H1 (cell line): ENCODE data around the gene CCDC12.
A peak's percentile ranks its signal among the peaks of the same experiment; 100 is the strongest.

Experiments
- CEBPB ChIP-seq: IDR thresholded peaks from 2 replicates; pipeline ENCODE4 v1.6.1; 2012; ENCODE audit warnings: low read depth, low read length
- CHD1 ChIP-seq: IDR thresholded peaks from 2 replicates; pipeline ENCODE4 v1.6.1; 2012; ENCODE audit warnings: low read depth, low read length, improper control_type of control experiment
- CHD2 ChIP-seq: IDR thresholded peaks from 2 replicates; pipeline ENCODE4 v1.6.1; 2012; ENCODE audit warnings: low read length, improper control_type of control experiment
- HDAC2 ChIP-seq, 2 experiments: fragments of 300-600 bp in 1 of 2; sonication (generic) in 1 of 2; IDR thresholded peaks; 2 replicates each; pipeline ENCODE4 v1.6.1; 2011 to 2012; ENCODE audit warnings: low read depth in 2 of 2, low read length in 2 of 2, mild to moderate bottlenecking in 2 of 2, moderate library complexity in 2 of 2, borderline replicate concordance in 1 of 2, inconsistent platforms in 1 of 2
- JUN ChIP-seq: IDR thresholded peaks from 2 replicates; pipeline ENCODE4 v1.6.1; 2011; ENCODE audit warnings: low read depth, mild to moderate bottlenecking, improper control_type of control experiment, low read length
- POLR2A ChIP-seq, 2 experiments: IDR thresholded peaks; 1 replicate in 1 of 2; 2 replicates in 1 of 2; pipeline ENCODE4 v1.6.1; 2011; ENCODE audit warnings: low read depth in 2 of 2, low read length in 2 of 2, mild to moderate bottlenecking in 2 of 2; ENCODE audit errors: control extremely low read depth in 1 of 2
- POLR2AphosphoS5 ChIP-seq: IDR thresholded peaks from 2 replicates; pipeline ENCODE4 v1.6.1; 2011; ENCODE audit warnings: low read depth, low read length
- TF ChIP-seq, protein P1 (sequence below): IDR thresholded peaks from 2 replicates; pipeline ENCODE4 v1.6.1; 2012; ENCODE audit warnings: low read length, inconsistent platforms
- TF ChIP-seq, protein P2 (sequence below): IDR thresholded peaks from 2 replicates; pipeline ENCODE4 v1.6.1; 2012; ENCODE audit warnings: inconsistent platforms
- TF ChIP-seq, protein P3 (sequence below), 3 experiments: IDR thresholded peaks; 1 replicate in 2 of 3; 2 replicates in 1 of 3; pipeline versions ENCODE4 v1.5.1 to v1.6.1; 2011; ENCODE audit warnings: low read length in 3 of 3, mild to moderate bottlenecking in 3 of 3, inconsistent platforms in 2 of 3, low read depth in 1 of 3, moderate library complexity in 1 of 3; ENCODE audit not compliant: insufficient read depth in 1 of 3; ENCODE audit errors: control extremely low read depth in 1 of 3

DNA sequence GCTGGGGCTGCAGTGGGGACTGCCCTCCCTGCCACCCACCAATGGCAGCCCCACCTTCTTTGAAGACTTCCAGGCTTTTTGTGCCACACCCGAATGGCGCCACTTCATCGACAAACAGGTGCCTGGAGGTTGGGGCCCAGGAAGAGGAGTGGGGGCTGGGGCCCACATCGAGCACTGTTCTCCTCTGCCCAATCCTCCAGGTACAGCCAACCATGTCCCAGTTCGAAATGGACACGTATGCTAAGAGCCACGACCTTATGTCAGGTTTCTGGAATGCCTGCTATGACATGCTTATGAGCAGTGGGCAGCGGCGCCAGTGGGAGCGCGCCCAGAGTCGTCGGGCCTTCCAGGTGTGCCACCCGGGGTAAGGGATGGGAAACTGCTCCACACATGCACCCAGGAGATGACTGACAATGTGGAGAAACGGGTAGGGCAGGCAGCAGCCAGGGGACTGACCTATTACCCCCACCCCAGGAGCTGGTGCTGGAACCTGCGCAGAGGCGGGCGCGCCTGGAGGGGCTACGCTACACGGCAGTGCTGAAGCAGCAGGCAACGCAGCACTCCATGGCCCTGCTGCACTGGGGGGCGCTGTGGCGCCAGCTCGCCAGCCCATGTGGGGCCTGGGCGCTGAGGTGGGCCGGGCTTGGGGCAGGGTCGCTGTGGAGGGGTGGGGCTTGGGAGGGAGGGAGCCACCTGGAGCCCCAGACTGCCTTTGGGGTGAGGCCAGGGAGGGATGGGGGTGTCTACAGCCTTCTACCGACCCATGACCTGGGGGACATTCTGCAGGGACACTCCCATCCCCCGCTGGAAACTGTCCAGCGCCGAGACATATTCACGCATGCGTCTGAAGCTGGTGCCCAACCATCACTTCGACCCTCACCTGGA, 25.9 kb upstream of the CCDC12 start:
- TF ChIP-seq, protein P1, sequence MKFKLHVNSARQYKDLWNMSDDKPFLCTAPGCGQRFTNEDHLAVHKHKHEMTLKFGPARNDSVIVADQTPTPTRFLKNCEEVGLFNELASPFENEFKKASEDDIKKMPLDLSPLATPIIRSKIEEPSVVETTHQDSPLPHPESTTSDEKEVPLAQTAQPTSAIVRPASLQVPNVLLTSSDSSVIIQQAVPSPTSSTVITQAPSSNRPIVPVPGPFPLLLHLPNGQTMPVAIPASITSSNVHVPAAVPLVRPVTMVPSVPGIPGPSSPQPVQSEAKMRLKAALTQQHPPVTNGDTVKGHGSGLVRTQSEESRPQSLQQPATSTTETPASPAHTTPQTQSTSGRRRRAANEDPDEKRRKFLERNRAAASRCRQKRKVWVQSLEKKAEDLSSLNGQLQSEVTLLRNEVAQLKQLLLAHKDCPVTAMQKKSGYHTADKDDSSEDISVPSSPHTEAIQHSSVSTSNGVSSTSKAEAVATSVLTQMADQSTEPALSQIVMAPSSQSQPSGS, result no peak
- TF ChIP-seq, protein P2, sequence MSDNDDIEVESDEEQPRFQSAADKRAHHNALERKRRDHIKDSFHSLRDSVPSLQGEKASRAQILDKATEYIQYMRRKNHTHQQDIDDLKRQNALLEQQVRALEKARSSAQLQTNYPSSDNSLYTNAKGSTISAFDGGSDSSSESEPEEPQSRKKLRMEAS, result peak; percentile 72
- TF ChIP-seq POLR2A (IDR thresholded peaks at IDR 0.05; ENCODE audit: control extremely low read depth in 1 of 2, low read depth in 2 of 2, low read length in 2 of 2), result no peak
- no peak for TF ChIP-seq JUN
- TF ChIP-seq, protein P3, sequence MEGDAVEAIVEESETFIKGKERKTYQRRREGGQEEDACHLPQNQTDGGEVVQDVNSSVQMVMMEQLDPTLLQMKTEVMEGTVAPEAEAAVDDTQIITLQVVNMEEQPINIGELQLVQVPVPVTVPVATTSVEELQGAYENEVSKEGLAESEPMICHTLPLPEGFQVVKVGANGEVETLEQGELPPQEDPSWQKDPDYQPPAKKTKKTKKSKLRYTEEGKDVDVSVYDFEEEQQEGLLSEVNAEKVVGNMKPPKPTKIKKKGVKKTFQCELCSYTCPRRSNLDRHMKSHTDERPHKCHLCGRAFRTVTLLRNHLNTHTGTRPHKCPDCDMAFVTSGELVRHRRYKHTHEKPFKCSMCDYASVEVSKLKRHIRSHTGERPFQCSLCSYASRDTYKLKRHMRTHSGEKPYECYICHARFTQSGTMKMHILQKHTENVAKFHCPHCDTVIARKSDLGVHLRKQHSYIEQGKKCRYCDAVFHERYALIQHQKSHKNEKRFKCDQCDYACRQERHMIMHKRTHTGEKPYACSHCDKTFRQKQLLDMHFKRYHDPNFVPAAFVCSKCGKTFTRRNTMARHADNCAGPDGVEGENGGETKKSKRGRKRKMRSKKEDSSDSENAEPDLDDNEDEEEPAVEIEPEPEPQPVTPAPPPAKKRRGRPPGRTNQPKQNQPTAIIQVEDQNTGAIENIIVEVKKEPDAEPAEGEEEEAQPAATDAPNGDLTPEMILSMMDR (IDR thresholded peaks at IDR 0.05; ENCODE audit: control extremely low read depth in 1 of 3, insufficient read depth in 1 of 3, low read depth in 1 of 3, low read length in 3 of 3), result peak in 2 of 3 experiments; percentile 87 to 88; a peak in 3 of 4 replicates
- TF ChIP-seq HDAC2 (IDR thresholded peaks at IDR 0.05; ENCODE audit: borderline replicate concordance in 1 of 2, low read depth in 2 of 2, low read length in 2 of 2), result no peak
- TF ChIP-seq CHD2, result no peak
- no peak for TF ChIP-seq CHD1
- TF ChIP-seq CEBPB, result no peak
- no peak for TF ChIP-seq POLR2AphosphoS5
